ENCODE measurements around the gene KAT8.

- TF ChIP-seq EP300 (IDR thresholded peaks at IDR 0.05) (peak; percentile 65), CTCF (IDR thresholded peaks at IDR 0.05) (no peak)
Measured at GRCh38 chr16:31117384-31118222, at the start of gene KAT8.

Measured in stomach (tissue), 4 donors.